Islet of Langerhans (tissue), 1 donor: Measurements from ENCODE around the gene NEMP2.
"Not testable (repeated sequence)": the region's sequence is repeated elsewhere in the genome, so short reads cannot be mapped to it uniquely, and the experiment has no call there.

Source experiments
- FAIRE-seq: peaks from one replicate; lab custom pipeline; 2011; peaks lifted over from hg19 to GRCh38; lab: Jason Lieb, UNC

Gene NEMP2

GRCh38 chr2:190526105-190526750 lies 8.3 kb downstream of the NEMP2 start:
- FAIRE-seq: no peak

GRCh38 chr2:190524928-190525327 lies 9.6 kb downstream of the NEMP2 start:
- FAIRE-seq: no peak

- FAIRE-seq: no peak
Measured at GRCh38 chr2:190519975-190520767, 14.4 kb downstream of the NEMP2 start.

- FAIRE-seq: no peak
Measured at GRCh38 chr2:190517468-190517867, 17.1 kb downstream of the NEMP2 start.

GRCh38 chr2:190515687-190516086 lies 18.8 kb downstream of the NEMP2 start:
- no peak for FAIRE-seq

- FAIRE-seq: no peak
Measured at GRCh38 chr2:190514676-190515075, 19.8 kb downstream of the NEMP2 start.

GRCh38 chr2:190513877-190514276 lies 20.6 kb downstream of the NEMP2 start:
- FAIRE-seq: no peak

- FAIRE-seq: no peak
Measured at GRCh38 chr2:190512539-190513095, 21.9 kb downstream of the NEMP2 start.

- FAIRE-seq: peak; percentile 85
Measured at GRCh38 chr2:190511104-190511503, 23.4 kb downstream of the NEMP2 start.

GRCh38 chr2:190509895-190510294 lies 24.6 kb downstream of the NEMP2 start:
- FAIRE-seq: not testable (repeated sequence)

GRCh38 chr2:190507135-190507534 lies 27.4 kb downstream of the NEMP2 start:
- FAIRE-seq: no peak

GRCh38 chr2:190506666-190507065 lies 27.9 kb downstream of the NEMP2 start:
- FAIRE-seq: no peak

- no peak for FAIRE-seq
Measured at GRCh38 chr2:190505696-190506095, 28.8 kb downstream of the NEMP2 start.

- no peak for FAIRE-seq
Measured at GRCh38 chr2:190504912-190505311, 29.6 kb downstream of the NEMP2 start.

GRCh38 chr2:190503088-190503487 lies 31.4 kb downstream of the NEMP2 start:
- FAIRE-seq: no peak

- peak; percentile 76 for FAIRE-seq
Measured at GRCh38 chr2:190501702-190502407, 32.7 kb downstream of the NEMP2 start.

GRCh38 chr2:190501231-190501630 lies 33.3 kb downstream of the NEMP2 start:
- FAIRE-seq: no peak

- no peak for FAIRE-seq
Measured at GRCh38 chr2:190500054-190500502, 34.4 kb downstream of the NEMP2 start.

GRCh38 chr2:190499273-190499672 lies 35.2 kb downstream of the NEMP2 start:
- no peak for FAIRE-seq

GRCh38 chr2:190497428-190497827 lies 37.1 kb downstream of the NEMP2 start:
- no peak for FAIRE-seq

- FAIRE-seq: not testable (repeated sequence)
Measured at GRCh38 chr2:190494600-190495227, 39.8 kb downstream of the NEMP2 start.

- FAIRE-seq: no peak
Measured at GRCh38 chr2:190493095-190493494, 41.4 kb downstream of the NEMP2 start.
